CD4-positive, alpha-beta T cell treated with Interleukin-4 for 1 hour (primary cell): ENCODE measurements around the gene PLD1.
"Not testable (repeated sequence)": the region's sequence is repeated elsewhere in the genome, so short reads cannot be mapped to it uniquely, and the experiment has no call there.

Experiments used
- DNase-seq, 2 donors: peaks; one replicate each; pipeline ENCODE4 v3.0.0-alpha.2; 2020 to 2022

Gene PLD1

GRCh38 chr3:171736556-171736955 lies 73.7 kb downstream of the PLD1 start:
- DNase-seq, result no peak

GRCh38 chr3:171733561-171733960 lies 76.7 kb downstream of the PLD1 start:
- DNase-seq, result no peak

GRCh38 chr3:171732756-171733155 lies 77.5 kb downstream of the PLD1 start:
- DNase-seq, result no peak

GRCh38 chr3:171731691-171732090 lies 78.6 kb downstream of the PLD1 start:
- DNase-seq, result no peak

- DNase-seq, result no peak
Measured at GRCh38 chr3:171729452-171730334, 80.6 kb downstream of the PLD1 start.

- DNase-seq, result no peak
Measured at GRCh38 chr3:171727288-171727687, 83.0 kb downstream of the PLD1 start.

- DNase-seq, result no peak
Measured at GRCh38 chr3:171718493-171719185, 91.6 kb downstream of the PLD1 start.

- no peak for DNase-seq
Measured at GRCh38 chr3:171715155-171715554, 95.1 kb downstream of the PLD1 start.

- no peak for DNase-seq
Measured at GRCh38 chr3:171712171-171712938, 97.9 kb downstream of the PLD1 start.

GRCh38 chr3:171711461-171712170 lies 98.7 kb downstream of the PLD1 start:
- DNase-seq, result no peak

GRCh38 chr3:171710359-171710758 lies 99.9 kb downstream of the PLD1 start:
- no peak for DNase-seq

- no peak for DNase-seq
Measured at GRCh38 chr3:171704814-171705213, 105.5 kb downstream of the PLD1 start.

GRCh38 chr3:171704002-171704401 lies 106.3 kb downstream of the PLD1 start:
- peak in 1 of 2 donors; percentile 11 for DNase-seq

- DNase-seq, result no peak
Measured at GRCh38 chr3:171703144-171703543, 107.1 kb downstream of the PLD1 start.

GRCh38 chr3:171700653-171701052 lies 109.6 kb downstream of the PLD1 start:
- DNase-seq, result no peak

GRCh38 chr3:171700157-171700556 lies 110.1 kb downstream of the PLD1 start:
- no peak for DNase-seq

- DNase-seq, result no peak
Measured at GRCh38 chr3:171699601-171700000, 110.7 kb downstream of the PLD1 start.

- DNase-seq, result no peak
Measured at GRCh38 chr3:171696805-171697204, 113.5 kb downstream of the PLD1 start.

- no peak for DNase-seq
Measured at GRCh38 chr3:171695426-171695825, 114.9 kb downstream of the PLD1 start.

- no peak for DNase-seq
Measured at GRCh38 chr3:171694888-171695287, 115.4 kb downstream of the PLD1 start.

- not testable (repeated sequence) for DNase-seq
Measured at GRCh38 chr3:171692551-171692950, 117.7 kb downstream of the PLD1 start.

GRCh38 chr3:171691485-171691884 lies 118.8 kb downstream of the PLD1 start:
- no peak for DNase-seq

GRCh38 chr3:171690281-171690680 lies 120.0 kb downstream of the PLD1 start:
- no peak for DNase-seq
